HG02943 (cell line): ENCODE data around the gene POPDC3.
"Not testable (repeated sequence)": the region's sequence is repeated elsewhere in the genome, so short reads cannot be mapped to it uniquely, and the experiment has no call there.

Experiments
- ATAC-seq: cut with Tn5 transposase; IDR thresholded peaks from one replicate; pipeline ENCODE4 v1.9.1; 2021; ENCODE audit warnings: mild to moderate bottlenecking, low read depth, moderate library complexity; ENCODE audit not compliant: unreplicated experiment

Gene POPDC3

GRCh38 chr6:105179244-105180065, at the start of gene POPDC3:
POPDC3 (minus strand) TSS chr6:105180014; CDS start chr6:105161909, 18,105 bp downstream.
- ATAC-seq = no peak

DNA sequence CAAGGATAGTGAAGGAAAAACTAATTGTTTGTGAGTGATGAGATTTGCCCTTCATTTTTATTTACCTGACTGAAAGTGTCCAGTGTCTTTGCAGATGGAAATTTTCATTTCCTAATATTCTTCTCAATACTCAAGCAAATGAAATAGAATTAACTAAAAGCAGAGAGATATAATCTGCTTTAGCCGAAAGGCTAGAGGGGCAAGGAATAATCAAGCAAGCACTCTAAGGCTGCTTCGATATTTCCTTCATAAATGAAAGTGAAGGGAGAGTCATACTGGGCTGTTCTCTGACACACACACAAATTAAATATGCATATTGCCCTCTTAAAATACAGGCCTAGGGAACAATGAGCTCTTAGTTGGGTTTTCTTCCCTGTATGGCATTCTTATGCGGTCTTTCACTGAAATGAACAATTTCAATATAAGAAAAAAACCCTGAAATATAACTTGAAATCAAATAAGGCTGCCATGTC, 47.5 kb upstream of the POPDC3 start:
- ATAC-seq = no peak

DNA sequence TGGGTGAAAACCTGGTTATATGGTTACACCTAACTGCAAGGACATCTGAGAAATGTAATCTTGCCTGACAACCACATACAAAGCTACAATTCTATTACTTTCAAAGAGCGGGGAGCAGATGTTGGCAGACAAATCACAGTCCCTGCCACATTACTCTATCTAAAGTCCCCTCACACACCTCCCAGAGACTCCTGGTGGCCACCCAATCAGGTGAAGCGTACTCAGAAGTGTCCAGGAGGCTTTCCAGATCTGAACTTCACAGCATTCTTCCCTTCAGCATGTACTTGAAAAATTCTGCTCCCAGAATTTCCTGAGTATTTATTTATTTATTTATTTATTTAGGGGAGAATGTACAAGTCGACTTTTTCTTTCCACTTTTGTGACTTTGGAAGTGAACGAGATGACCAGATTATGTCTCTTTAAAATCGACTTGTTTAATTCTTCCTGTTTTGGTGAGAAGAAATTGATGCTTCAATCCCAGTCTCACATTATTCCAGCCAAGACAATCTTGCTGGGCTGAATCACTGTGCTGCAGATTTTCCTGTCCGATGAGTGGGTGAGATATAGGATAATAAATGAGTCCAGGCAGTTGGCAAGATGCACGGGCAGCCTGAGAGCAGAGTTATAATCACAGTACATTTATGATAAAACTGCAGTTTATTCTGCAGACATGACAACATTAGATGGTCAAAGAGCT, 46.9 kb upstream of the POPDC3 start:
- ATAC-seq = no peak

DNA sequence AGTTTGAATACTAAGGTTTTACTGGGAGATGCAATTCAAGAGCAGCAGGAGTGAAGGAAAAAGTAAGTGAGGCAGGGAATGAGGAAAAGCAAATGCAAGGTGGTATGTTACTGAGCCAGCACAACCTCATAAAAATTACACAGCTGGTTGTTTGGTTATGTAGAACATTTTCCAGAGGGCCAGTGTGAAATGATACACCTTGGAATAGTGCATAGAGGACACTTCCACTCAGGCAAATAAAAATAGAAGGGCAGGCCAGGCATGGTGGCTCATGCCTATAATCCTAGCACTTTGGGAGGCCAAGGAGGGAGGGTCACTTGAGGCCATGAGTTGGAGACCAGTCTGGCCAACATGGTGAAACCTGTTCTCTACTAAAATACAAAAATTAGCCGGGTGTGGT, 43.4 kb upstream of the POPDC3 start:
- no peak for ATAC-seq

- ATAC-seq = not testable (repeated sequence)
These were observed 41.4 kb upstream of the POPDC3 start for GRCh38 chr6:105221219-105221618.

- no peak for ATAC-seq
These were observed 40.4 kb upstream of the POPDC3 start for GRCh38 chr6:105220186-105220585.

GRCh38 chr6:105219218-105219617, 39.4 kb upstream of the POPDC3 start:
- ATAC-seq = not testable (repeated sequence)

GRCh38 chr6:105215506-105215905, 35.7 kb upstream of the POPDC3 start:
- ATAC-seq = no peak

- no peak for ATAC-seq
These were observed 34.9 kb upstream of the POPDC3 start for GRCh38 chr6:105214668-105215067.

- ATAC-seq = no peak
These were observed 33.5 kb upstream of the POPDC3 start for GRCh38 chr6:105213272-105213671.

DNA sequence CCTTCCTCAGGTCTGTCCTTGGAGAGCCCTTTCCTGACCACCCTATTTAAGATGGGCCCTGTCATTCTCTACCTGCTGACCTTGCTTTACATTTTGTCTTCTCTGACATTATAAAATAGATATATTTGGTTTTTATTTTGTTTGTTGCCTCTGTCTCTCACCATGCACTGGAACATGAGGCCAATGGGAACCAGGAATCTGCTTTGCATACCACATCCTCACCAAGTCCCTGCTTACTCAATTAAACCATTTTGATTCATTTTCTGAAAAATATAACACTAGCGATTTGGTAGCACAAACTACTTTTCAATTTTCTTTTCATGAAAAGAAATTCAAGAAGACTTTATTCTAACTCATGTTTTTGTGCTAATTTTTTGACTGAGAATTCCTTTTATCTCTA, 32.8 kb upstream of the POPDC3 start:
- peak; percentile 51 for ATAC-seq

GRCh38 chr6:105211831-105212230, 32.0 kb upstream of the POPDC3 start:
- ATAC-seq = no peak

GRCh38 chr6:105210932-105211531, 31.2 kb upstream of the POPDC3 start:
- ATAC-seq = no peak

DNA sequence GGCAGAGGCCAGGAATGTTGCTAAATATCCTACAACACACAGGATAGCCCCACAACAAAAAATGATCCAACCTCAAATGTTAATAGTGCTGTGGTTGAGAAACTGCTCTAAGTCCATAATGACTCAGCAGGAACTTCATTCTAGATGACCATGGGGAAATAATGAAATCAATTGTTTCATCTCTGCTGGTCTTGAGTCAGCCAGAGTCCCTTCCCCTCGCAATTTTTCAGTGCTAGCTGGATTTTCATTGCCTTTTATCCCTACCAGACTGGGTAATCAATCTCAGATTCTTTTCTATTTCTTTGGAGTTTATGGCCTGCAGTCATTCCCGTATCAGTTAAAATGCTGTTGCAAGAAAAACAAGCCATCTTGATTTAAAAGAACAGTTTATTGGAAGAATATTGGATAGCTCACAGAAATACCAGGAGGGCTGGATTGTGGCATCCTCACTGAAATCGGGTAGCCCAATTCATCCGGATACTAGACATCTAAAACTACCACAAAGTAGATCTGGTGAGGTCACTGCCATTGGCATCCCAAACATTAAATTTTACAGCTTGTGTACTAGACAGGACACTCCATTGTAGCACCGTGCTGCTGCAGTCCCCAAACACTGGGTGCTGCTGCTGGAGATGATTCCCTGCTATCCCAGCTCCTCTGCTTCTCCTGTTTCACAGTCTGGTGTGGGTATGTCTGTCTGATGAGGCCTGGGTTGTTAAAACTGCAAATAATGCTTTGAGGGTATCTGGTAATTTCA, 30.3 kb upstream of the POPDC3 start:
- ATAC-seq = no peak

- ATAC-seq = no peak
These were observed 27.9 kb upstream of the POPDC3 start for GRCh38 chr6:105207524-105208269.

GRCh38 chr6:105204768-105205167, 25.0 kb upstream of the POPDC3 start:
- no peak for ATAC-seq

- ATAC-seq = no peak
These were observed 24.5 kb upstream of the POPDC3 start for GRCh38 chr6:105204331-105204730.

- ATAC-seq = no peak
These were observed 22.7 kb upstream of the POPDC3 start for GRCh38 chr6:105202486-105202885.

DNA sequence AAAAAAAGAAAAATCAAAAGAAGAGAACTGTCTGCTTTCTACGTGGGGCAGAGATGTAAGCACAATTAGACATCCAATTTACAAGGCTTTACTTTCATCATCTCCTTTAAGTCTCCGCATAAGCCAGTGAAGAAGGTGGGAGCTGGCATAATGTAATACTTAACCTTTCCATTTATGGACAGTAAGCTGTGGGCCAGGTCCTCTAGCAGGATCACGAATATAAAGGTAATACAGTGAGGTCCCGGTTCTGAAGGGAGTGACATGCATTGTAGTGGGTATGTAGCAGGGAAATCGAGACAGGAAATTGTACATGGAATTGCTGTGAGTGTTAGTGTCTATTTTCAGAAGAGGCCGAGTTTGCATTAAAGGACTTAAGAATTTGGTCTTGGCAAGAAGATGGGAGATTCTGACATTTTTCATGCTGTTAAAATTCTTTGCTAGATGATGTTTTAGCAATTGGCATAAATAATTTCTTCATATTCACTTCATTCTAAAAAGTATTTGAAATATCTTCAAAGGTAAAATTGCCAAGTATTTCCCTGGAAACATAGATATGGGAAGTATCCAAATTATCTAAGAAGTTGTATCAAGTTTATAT, 20.4 kb upstream of the POPDC3 start:
- no peak for ATAC-seq

GRCh38 chr6:105199711-105200110, 19.9 kb upstream of the POPDC3 start:
- ATAC-seq = no peak
